ENCODE results near the gene VPS36. TPM values are rescaled to one million over a fixed set of nuclear protein-coding genes. Genes with fewer than 3 reads are reported as not detected.
A peak's percentile ranks its signal among the peaks of the same experiment; 100 is the strongest.

The VPS36 gene
- total and polyA plus RNA-seq, 9 of the 15 experiments (the other 6 are each of a cell fraction or from before 2014, with no cell fraction given) = 8.4 to 30.6 (median 23.7) TPM

DNA sequence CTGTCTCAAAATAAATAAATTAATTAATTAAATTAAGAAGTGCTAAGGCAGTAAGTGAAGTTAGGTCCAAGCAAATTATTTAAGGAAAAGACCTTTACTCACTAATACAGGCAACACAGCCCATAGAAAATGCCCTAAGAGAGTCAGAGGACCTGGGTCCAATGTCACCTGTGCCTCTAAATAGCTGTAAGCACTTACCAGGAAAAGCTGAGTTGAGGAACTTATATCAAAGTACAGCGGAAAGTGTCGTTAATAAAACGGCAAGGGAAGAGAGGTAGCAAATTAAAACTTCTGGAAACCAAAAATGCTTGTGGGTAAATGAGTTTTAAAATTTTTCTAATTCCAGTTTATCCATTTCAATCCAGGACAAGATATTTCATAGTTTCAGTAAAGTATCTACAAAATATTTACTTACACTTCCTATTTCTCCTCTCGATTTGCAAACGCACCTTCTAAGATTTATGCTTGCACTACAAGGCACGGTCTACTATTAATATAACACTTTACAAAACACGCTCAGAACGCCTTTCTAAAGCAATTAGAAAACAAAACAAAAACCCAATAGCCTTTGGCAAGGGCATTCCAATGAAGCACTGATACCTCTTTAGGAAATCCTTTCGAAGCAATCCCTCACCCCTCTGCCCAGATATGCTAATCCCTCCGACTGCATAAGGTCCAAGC, 963 bp downstream of the VPS36 start:
- 4% methylated on average over 10 of the region's 10 CpGs for WGBS (ENCODE audit: insufficient coverage, low coverage, missing lambda C conversion rate)
- peak overlapping the region; percentile 89 to 98 for H3K9ac ChIP-seq (ENCODE audit: insufficient read depth in 1 of 2, low read depth in 2 of 2, low read length in 2 of 2)
- in situ Hi-C loops (cut with MboI) (no loop called here), intact Hi-C loops (cut with micrococcal nuclease) (loop anchor here (2.0 to 10.0 kb wide), 4 partner anchors 103 to 455 kb away; partner anchors contain the start of genes NEK3 and SUGT1)
- POLR2A ChIA-PET = interaction anchor here (0.6 to 1.0 kb wide), 3 partner anchors 8 to 21 kb away, joined by 3 to 5 read pairs (median 3); no protein-coding TSS in a partner anchor
- TSS peak; percentile 50 for BruUV-seq (replicated peaks)
- peak overlapping the region; percentile 87 for H3K4me3 ChIP-seq
- DNase-seq (ENCODE audit: extremely low read depth in 1 of 4, low spot score in 3 of 4) (no peak), FAIRE-seq (peak; percentile 48), ATAC-seq (no peak)
- peaks cover 50% of the 10 kb centered on the region for H3K79me2 ChIP-seq (ENCODE audit: control insufficient read depth, insufficient read depth, low read length)
- H3K27me3 ChIP-seq (ENCODE audit: control insufficient read depth in 2 of 2, insufficient read depth in 2 of 2, low read length in 2 of 2) = no peaks in the 10 kb centered on the region
- peak overlapping the region; percentile 95 for H2AFZ ChIP-seq (ENCODE audit: low read depth, low read length)
- peaks cover 0 to 9% of the 10 kb centered on the region in 2 experiments; a peak in 3 of 5 replicates for H3K4me1 ChIP-seq (replicated peaks in 1 of 2; ENCODE audit: control insufficient read depth in 2 of 2, insufficient read depth in 2 of 2, low read length in 2 of 2)
- CTCF ChIA-PET (ENCODE audit: low intra/inter-chr PET ratio) = no interaction called here
- peak overlapping the region; percentile 79 for H3K4me2 ChIP-seq (ENCODE audit: insufficient read depth, low read length)
- no peaks in the 10 kb centered on the region; the same call in 1 of the 2 replicates for H3K9me3 ChIP-seq (replicated peaks; ENCODE audit: control insufficient read depth, insufficient read depth, low read depth, low read length)
- H3K9me1 ChIP-seq (ENCODE audit: control insufficient read depth, insufficient read depth, low read length) = no peaks in the 10 kb centered on the region
- peaks cover 23% of the 10 kb centered on the region; the same call in 2 of the 3 replicates for H3K36me3 ChIP-seq (ENCODE audit: control insufficient read depth, insufficient read depth, low read length)
- no peaks in the 10 kb centered on the region for H4K20me1 ChIP-seq (replicated peaks; ENCODE audit: control insufficient read depth, insufficient read depth, low read length)
- TF ChIP-seq, protein P1, sequence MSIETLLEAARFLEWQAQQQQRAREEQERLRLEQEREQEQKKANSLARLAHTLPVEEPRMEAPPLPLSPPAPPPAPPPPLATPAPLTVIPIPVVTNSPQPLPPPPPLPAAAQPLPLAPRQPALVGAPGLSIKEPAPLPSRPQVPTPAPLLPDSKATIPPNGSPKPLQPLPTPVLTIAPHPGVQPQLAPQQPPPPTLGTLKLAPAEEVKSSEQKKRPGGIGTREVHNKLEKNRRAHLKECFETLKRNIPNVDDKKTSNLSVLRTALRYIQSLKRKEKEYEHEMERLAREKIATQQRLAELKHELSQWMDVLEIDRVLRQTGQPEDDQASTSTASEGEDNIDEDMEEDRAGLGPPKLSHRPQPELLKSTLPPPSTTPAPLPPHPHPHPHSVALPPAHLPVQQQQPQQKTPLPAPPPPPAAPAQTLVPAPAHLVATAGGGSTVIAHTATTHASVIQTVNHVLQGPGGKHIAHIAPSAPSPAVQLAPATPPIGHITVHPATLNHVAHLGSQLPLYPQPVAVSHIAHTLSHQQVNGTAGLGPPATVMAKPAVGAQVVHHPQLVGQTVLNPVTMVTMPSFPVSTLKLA (conservative IDR thresholded peaks at IDR 0.05) = 0 out of 4 replicates have a peak, but pooled peaks of 1 of the 2 experiments have one; percentile 6
- TF ChIP-seq BCOR (IDR thresholded peaks at IDR 0.05) = 0 out of 2 replicates have a peak, but pooled peaks have one; percentile 23
- TF ChIP-seq SP1 (CRISPR knock-in tag; IDR thresholded peaks at IDR 0.05) = peak; percentile 21; the same call in 1 of the 2 replicates
- no peak for TF ChIP-seq ZNF143 (CRISPR knock-in tag; IDR thresholded peaks at IDR 0.05)
- H3K27ac ChIP-seq (ENCODE audit: extremely low read depth, low read depth, low read length) = peak overlapping the region; percentile 93
